SU-DHL-6 (cell line): ENCODE measurements around the gene HMG20B.
"Not testable (repeated sequence)": the region's sequence is repeated elsewhere in the genome, so short reads cannot be mapped to it uniquely, and the experiment has no call there.

Experiments used
- H2AFZ ChIP-seq: fragments of 200-600 bp; sonication (generic); 2 replicates; pipeline ENCODE4 v1.6.1; 2014; ENCODE audit warnings: low read depth, mild to moderate bottlenecking, moderate library complexity, mixed read lengths, antibody characterized with exemption, low read length; ENCODE audit not compliant: severe bottlenecking
- H3F3A ChIP-seq: fragments of 200-600 bp; shearing (Covaris generic); 2 replicates; pipeline ENCODE4 v1.6.0; 2016; ENCODE audit warnings: antibody characterized with exemption, mild to moderate bottlenecking; ENCODE audit not compliant: insufficient read depth
- H3K27ac ChIP-seq: fragments of 200-600 bp; sonication (generic); 2 replicates; pipeline ENCODE4 v1.5.1; 2016; ENCODE audit warnings: low read depth, mild to moderate bottlenecking, low read length, moderate library complexity, mixed read lengths
- H3K27me3 ChIP-seq: fragments of 200-600 bp; sonication (generic), shearing (Covaris generic); 2 replicates; pipeline ENCODE4 v1.6.0; 2014; ENCODE audit warnings: mild to moderate bottlenecking, low read length
- H3K36me3 ChIP-seq: fragments of 200-600 bp; sonication (generic); 2 replicates; pipeline ENCODE4 v1.6.1; 2014; ENCODE audit warnings: mild to moderate bottlenecking, low read length, mixed read lengths
- H3K4me2 ChIP-seq: fragments of 300-600, 200-600 bp; shearing (Covaris generic), sonication (generic); 2 replicates; pipeline ENCODE4 v1.6.0; 2014; ENCODE audit warnings: low read length, low read depth, mild to moderate bottlenecking; ENCODE audit not compliant: poor library complexity, severe bottlenecking
- H3K4me3 ChIP-seq: fragments of 200-600 bp; sonication (generic); 2 replicates; pipeline ENCODE4 v1.5.1; 2014; ENCODE audit warnings: antibody characterized with exemption, low read length, mild to moderate bottlenecking, mixed read lengths; ENCODE audit not compliant: insufficient read depth, poor library complexity, severe bottlenecking
- H3K79me2 ChIP-seq: fragments of 200-600 bp; sonication (generic); 2 replicates; pipeline ENCODE4 v1.6.1; 2014; ENCODE audit warnings: mild to moderate bottlenecking, low read length, moderate library complexity; ENCODE audit not compliant: insufficient read depth
- H3K9ac ChIP-seq: fragments of 200-600 bp; sonication (generic); 2 replicates; pipeline ENCODE4 v1.7.0; 2014; ENCODE audit warnings: mild to moderate bottlenecking, low read length
- H3K9me2 ChIP-seq: fragments of 200-600 bp; sonication (generic); replicated peaks from 2 replicates; pipeline ENCODE4 v1.6.1; 2014; ENCODE audit warnings: low read length; ENCODE audit not compliant: insufficient read depth
- H3K9me3 ChIP-seq: fragments of 200-600 bp; sonication (generic); 2 replicates; pipeline ENCODE4 v1.6.1; 2014; ENCODE audit warnings: low read length, mixed read lengths; ENCODE audit not compliant: insufficient read depth
- H4K20me1 ChIP-seq: fragments of 200-600 bp; sonication (generic); 2 replicates; pipeline ENCODE4 v1.6.1; 2014; ENCODE audit warnings: low read depth, mild to moderate bottlenecking, antibody characterized with exemption, low read length, moderate library complexity, mixed read lengths
- EZH2phosphoT487 ChIP-seq: fragments of 200-600 bp; sonication (generic), shearing (Covaris generic); conservative IDR thresholded peaks from 2 replicates; pipeline ENCODE4 v1.6.1; 2018; ENCODE audit warnings: mild to moderate bottlenecking, antibody characterized with exemption, low read length, moderate library complexity, mixed read lengths
- TF ChIP-seq, protein P1 (sequence below): fragments of 200-600 bp; sonication (generic); IDR thresholded peaks from one replicate; pipeline ENCODE4 v1.5.1; 2017; ENCODE audit warnings: antibody characterized with exemption, mild to moderate bottlenecking, low read length, moderate library complexity; ENCODE audit not compliant: insufficient read depth, poor library complexity, severe bottlenecking

Gene HMG20B

DNA sequence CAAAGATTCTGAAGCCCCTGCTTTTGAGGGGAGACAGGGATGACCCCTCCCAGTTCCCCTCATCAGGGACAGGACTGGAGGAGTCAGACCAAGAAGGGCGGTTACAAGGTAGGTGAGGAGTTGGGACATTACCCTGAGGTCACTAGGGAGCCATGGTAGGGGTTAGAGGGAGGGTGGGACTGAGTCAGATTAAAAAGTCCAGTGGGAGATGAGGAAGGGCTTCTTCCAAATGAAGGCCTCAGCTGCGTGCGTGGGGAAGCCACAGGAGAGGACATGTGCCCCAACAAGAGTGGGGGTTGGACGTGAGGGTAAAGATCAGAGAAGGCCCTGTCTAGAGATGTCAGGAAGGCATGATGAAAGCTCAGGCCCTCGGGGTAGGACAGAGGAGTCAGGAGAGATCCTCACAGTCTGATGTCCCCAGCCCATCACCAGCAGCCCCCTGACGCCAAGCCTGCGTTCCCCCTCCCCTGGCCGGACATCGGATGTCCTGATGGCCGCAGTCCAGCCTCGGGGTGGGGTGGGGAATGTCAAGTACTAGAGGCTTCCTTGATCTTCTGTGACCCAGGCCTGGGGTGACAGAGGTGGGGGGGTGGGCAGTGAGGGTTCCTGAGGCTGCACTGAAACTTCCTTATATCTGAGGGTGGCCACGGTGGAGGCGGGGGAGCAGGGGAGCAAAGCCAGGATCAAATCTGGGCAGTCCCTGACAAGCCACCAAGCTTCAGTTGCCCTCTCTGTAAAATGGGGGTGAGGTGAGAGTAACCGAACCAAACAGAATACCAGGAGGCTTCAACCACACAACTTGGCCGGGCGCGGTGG lies 8.8 kb upstream of the HMG20B start:
- TF ChIP-seq, protein P1, sequence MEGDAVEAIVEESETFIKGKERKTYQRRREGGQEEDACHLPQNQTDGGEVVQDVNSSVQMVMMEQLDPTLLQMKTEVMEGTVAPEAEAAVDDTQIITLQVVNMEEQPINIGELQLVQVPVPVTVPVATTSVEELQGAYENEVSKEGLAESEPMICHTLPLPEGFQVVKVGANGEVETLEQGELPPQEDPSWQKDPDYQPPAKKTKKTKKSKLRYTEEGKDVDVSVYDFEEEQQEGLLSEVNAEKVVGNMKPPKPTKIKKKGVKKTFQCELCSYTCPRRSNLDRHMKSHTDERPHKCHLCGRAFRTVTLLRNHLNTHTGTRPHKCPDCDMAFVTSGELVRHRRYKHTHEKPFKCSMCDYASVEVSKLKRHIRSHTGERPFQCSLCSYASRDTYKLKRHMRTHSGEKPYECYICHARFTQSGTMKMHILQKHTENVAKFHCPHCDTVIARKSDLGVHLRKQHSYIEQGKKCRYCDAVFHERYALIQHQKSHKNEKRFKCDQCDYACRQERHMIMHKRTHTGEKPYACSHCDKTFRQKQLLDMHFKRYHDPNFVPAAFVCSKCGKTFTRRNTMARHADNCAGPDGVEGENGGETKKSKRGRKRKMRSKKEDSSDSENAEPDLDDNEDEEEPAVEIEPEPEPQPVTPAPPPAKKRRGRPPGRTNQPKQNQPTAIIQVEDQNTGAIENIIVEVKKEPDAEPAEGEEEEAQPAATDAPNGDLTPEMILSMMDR: no peak
- no peak for TF ChIP-seq EZH2phosphoT487
- Histone ChIP-seq H3K4me3 (no peak overlapping the region), H3K36me3 (no peaks in the 10 kb centered on the region), H3K79me2 (no peaks in the 10 kb centered on the region), H3K27ac (no peak overlapping the region), H3K9ac (no peak overlapping the region), H3F3A (no peaks in the 10 kb centered on the region), H3K27me3 (no peaks in the 10 kb centered on the region), H3K9me2 (no peaks in the 10 kb centered on the region), H3K9me3 (no peaks in the 10 kb centered on the region), H2AFZ (no peak overlapping the region), H4K20me1 (no peaks in the 10 kb centered on the region), H3K4me2 (no peak overlapping the region)

DNA sequence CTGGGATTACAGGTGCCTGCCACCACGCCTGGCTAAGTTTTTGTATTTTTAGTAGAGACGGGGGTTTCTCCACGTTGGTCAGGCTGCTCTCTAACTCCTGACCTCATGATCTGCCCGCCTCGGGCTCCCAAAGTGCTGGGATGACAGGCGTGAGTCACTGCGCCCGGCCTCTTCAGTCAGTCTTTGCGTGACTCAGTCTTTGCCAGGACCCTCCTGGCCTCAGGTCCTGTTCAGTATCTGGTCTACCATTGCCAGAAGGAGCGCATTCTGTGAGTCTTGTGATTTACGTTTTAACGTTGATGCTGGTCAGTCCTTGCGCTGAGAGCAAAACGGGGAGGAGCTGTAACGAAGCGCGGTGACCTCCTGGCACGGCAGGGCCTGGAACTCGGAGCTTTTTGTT lies 7.6 kb upstream of the HMG20B start:
- TF ChIP-seq, protein P1: no peak
- TF ChIP-seq EZH2phosphoT487: no peak
- H3K9me3 ChIP-seq: no peaks in the 10 kb centered on the region
- H2AFZ ChIP-seq: no peak overlapping the region
- H3K36me3 ChIP-seq: no peaks in the 10 kb centered on the region
- no peak overlapping the region for H3K4me3 ChIP-seq
- no peaks in the 10 kb centered on the region for H4K20me1 ChIP-seq
- H3K4me2 ChIP-seq: no peak overlapping the region
- no peaks in the 10 kb centered on the region for H3F3A ChIP-seq
- no peaks in the 10 kb centered on the region for H3K79me2 ChIP-seq
- H3K27me3 ChIP-seq: no peaks in the 10 kb centered on the region
- H3K9me2 ChIP-seq: no peaks in the 10 kb centered on the region
- no peak overlapping the region for H3K9ac ChIP-seq
- H3K27ac ChIP-seq: no peak overlapping the region

DNA sequence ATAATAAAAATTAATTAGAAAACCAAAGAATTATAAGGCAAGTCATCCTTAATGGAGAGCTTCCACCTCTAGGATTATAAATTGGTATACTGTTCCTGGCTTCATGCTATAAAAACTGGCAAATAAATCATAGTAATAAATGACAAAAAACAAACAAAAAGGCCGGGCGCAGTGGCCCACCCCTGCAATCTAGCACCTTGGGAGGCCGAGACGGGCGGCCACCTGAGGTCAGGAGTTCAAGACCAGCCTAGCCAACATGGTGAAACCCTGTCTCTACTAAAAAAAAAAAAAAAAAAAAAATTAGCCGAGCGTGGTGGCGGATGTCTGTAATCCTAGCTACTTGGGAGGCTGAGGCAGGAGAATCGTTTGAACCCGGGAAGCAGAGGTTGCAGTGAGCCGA lies 2.7 kb upstream of the HMG20B start:
- H3K27me3 ChIP-seq, H3K4me3 ChIP-seq, H4K20me1 ChIP-seq, H3K9me2 ChIP-seq, H2AFZ ChIP-seq, H3K4me2 ChIP-seq, H3K9ac ChIP-seq, H3F3A ChIP-seq, H3K79me2 ChIP-seq, H3K36me3 ChIP-seq, H3K27ac ChIP-seq, H3K9me3 ChIP-seq: not testable (repeated sequence)

DNA sequence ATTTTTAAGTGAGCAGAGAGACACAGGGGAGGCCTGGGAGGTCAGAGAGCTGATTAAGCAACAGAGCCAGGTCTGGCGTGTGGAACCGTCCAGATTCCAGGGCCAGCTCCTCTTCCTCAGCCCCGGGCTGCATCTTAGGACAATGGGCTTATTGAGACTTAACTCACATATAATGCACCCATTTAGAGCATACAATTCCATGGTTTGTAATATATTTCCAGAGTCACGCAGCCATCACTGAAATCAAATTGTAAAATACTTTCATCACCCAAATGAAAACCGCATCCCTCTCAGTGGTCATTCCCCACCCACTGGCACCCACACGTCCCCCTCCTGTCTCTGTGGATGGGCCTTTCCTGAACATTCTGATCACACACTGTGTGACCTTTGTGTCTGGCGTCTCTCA lies 2.1 kb upstream of the HMG20B start:
- H3K9ac ChIP-seq: no peak overlapping the region
- TF ChIP-seq EZH2phosphoT487: no peak
- TF ChIP-seq, protein P1: no peak

More for the DNA sequence above, 2.1 kb upstream of the HMG20B start:
- no peaks in the 10 kb centered on the region for H3K36me3 ChIP-seq
- no peaks in the 10 kb centered on the region for H3K27me3 ChIP-seq
- no peaks in the 10 kb centered on the region for H3K9me2 ChIP-seq
- no peak overlapping the region for H3K4me3 ChIP-seq
- no peaks in the 10 kb centered on the region for H3K9me3 ChIP-seq
- no peaks in the 10 kb centered on the region for H3K79me2 ChIP-seq
- H3F3A ChIP-seq: no peaks in the 10 kb centered on the region
- no peak overlapping the region for H3K27ac ChIP-seq
- H4K20me1 ChIP-seq: no peaks in the 10 kb centered on the region
- no peak overlapping the region for H2AFZ ChIP-seq
- no peak overlapping the region for H3K4me2 ChIP-seq
